ENCODE data around the gene LAMB1. TPM values are rescaled to one million over a fixed set of nuclear protein-coding genes. Genes with fewer than 3 reads are reported as not detected.

Gene LAMB1
- total and polyA plus RNA-seq, 2 of the 13 experiments (the other 11 are each of a cell fraction or from before 2014, with no cell fraction given) = 109 to 124 TPM

DNA sequence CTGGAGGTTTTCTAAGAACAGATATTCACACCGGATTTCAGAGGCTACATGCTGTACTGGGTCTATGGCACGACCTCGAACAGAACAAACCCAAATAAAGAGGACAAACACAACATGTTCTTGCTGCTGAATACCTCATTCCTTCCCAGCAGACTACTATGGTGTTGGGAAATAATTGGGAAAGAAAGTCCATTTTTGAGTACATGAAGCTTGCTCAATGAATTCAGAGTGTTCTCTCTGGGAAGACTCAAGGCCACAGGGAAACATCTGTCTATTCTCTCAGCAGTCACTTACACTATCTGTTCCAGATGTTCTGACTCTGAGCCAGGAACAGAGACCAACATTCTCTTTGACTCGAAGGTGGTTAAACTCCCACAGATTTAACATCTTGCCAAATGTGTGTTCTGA is 30.9 kb downstream of the LAMB1 start (continued):
- TF ChIP-seq, protein P1, sequence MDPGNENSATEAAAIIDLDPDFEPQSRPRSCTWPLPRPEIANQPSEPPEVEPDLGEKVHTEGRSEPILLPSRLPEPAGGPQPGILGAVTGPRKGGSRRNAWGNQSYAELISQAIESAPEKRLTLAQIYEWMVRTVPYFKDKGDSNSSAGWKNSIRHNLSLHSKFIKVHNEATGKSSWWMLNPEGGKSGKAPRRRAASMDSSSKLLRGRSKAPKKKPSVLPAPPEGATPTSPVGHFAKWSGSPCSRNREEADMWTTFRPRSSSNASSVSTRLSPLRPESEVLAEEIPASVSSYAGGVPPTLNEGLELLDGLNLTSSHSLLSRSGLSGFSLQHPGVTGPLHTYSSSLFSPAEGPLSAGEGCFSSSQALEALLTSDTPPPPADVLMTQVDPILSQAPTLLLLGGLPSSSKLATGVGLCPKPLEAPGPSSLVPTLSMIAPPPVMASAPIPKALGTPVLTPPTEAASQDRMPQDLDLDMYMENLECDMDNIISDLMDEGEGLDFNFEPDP (CRISPR knock-in tag; conservative IDR thresholded peaks at IDR 0.05) = no peak
- no peak for TF ChIP-seq ZNF850 (CRISPR knock-in tag; conservative IDR thresholded peaks at IDR 0.05)
- TF ChIP-seq ZMAT3 (CRISPR knock-in tag; conservative IDR thresholded peaks at IDR 0.05) = no peak
- TF ChIP-seq ZNF562 (CRISPR knock-in tag; IDR thresholded peaks at IDR 0.05; ENCODE audit: borderline replicate concordance) = no peak
- TF ChIP-seq GATAD1 (CRISPR knock-in tag; IDR thresholded peaks at IDR 0.05) = 0 out of 2 replicates have a peak, but pooled peaks have one; percentile 21
- TF ChIP-seq CHD2 (IDR thresholded peaks at IDR 0.05; ENCODE audit: low read depth, low read length) = no peak
- TF ChIP-seq, protein P2, sequence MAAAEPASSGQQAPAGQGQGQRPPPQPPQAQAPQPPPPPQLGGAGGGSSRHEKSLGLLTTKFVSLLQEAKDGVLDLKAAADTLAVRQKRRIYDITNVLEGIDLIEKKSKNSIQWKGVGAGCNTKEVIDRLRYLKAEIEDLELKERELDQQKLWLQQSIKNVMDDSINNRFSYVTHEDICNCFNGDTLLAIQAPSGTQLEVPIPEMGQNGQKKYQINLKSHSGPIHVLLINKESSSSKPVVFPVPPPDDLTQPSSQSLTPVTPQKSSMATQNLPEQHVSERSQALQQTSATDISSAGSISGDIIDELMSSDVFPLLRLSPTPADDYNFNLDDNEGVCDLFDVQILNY (CRISPR knock-in tag; conservative IDR thresholded peaks at IDR 0.05) = no peak
- no peak for TF ChIP-seq HOXD1 (CRISPR knock-in tag; IDR thresholded peaks at IDR 0.05)
- TF ChIP-seq, protein P3, sequence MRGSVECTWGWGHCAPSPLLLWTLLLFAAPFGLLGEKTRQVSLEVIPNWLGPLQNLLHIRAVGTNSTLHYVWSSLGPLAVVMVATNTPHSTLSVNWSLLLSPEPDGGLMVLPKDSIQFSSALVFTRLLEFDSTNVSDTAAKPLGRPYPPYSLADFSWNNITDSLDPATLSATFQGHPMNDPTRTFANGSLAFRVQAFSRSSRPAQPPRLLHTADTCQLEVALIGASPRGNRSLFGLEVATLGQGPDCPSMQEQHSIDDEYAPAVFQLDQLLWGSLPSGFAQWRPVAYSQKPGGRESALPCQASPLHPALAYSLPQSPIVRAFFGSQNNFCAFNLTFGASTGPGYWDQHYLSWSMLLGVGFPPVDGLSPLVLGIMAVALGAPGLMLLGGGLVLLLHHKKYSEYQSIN (CRISPR knock-in tag; IDR thresholded peaks at IDR 0.05; ENCODE audit: borderline replicate concordance) = no peak
- no peak for TF ChIP-seq SRSF1 (optimal IDR thresholded peaks at IDR 0.05; ENCODE audit: low read depth, low read length)
- no peak for TF ChIP-seq ZNF709 (CRISPR knock-in tag; IDR thresholded peaks at IDR 0.05)
- TF ChIP-seq HDAC1 (CRISPR knock-in tag; IDR thresholded peaks at IDR 0.05) = 0 out of 2 replicates have a peak, but pooled peaks have one; percentile 34
- no peak for TF ChIP-seq CHCHD3 (CRISPR knock-in tag; IDR thresholded peaks at IDR 0.05)
- TF ChIP-seq, protein P4, sequence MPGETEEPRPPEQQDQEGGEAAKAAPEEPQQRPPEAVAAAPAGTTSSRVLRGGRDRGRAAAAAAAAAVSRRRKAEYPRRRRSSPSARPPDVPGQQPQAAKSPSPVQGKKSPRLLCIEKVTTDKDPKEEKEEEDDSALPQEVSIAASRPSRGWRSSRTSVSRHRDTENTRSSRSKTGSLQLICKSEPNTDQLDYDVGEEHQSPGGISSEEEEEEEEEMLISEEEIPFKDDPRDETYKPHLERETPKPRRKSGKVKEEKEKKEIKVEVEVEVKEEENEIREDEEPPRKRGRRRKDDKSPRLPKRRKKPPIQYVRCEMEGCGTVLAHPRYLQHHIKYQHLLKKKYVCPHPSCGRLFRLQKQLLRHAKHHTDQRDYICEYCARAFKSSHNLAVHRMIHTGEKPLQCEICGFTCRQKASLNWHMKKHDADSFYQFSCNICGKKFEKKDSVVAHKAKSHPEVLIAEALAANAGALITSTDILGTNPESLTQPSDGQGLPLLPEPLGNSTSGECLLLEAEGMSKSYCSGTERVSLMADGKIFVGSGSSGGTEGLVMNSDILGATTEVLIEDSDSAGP (CRISPR knock-in tag; IDR thresholded peaks at IDR 0.05; ENCODE audit: borderline replicate concordance) = no peak
- TF ChIP-seq HNF4A (CRISPR knock-in tag; IDR thresholded peaks at IDR 0.05) = peak; percentile 95
- TF ChIP-seq, protein P5, sequence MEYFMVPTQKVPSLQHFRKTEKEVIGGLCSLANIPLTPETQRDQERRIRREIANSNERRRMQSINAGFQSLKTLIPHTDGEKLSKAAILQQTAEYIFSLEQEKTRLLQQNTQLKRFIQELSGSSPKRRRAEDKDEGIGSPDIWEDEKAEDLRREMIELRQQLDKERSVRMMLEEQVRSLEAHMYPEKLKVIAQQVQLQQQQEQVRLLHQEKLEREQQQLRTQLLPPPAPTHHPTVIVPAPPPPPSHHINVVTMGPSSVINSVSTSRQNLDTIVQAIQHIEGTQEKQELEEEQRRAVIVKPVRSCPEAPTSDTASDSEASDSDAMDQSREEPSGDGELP (IDR thresholded peaks at IDR 0.05; ENCODE audit: borderline replicate concordance, low read depth) = peak; percentile 19; the same call in 1 of the 2 replicates
- TF ChIP-seq, protein P6, sequence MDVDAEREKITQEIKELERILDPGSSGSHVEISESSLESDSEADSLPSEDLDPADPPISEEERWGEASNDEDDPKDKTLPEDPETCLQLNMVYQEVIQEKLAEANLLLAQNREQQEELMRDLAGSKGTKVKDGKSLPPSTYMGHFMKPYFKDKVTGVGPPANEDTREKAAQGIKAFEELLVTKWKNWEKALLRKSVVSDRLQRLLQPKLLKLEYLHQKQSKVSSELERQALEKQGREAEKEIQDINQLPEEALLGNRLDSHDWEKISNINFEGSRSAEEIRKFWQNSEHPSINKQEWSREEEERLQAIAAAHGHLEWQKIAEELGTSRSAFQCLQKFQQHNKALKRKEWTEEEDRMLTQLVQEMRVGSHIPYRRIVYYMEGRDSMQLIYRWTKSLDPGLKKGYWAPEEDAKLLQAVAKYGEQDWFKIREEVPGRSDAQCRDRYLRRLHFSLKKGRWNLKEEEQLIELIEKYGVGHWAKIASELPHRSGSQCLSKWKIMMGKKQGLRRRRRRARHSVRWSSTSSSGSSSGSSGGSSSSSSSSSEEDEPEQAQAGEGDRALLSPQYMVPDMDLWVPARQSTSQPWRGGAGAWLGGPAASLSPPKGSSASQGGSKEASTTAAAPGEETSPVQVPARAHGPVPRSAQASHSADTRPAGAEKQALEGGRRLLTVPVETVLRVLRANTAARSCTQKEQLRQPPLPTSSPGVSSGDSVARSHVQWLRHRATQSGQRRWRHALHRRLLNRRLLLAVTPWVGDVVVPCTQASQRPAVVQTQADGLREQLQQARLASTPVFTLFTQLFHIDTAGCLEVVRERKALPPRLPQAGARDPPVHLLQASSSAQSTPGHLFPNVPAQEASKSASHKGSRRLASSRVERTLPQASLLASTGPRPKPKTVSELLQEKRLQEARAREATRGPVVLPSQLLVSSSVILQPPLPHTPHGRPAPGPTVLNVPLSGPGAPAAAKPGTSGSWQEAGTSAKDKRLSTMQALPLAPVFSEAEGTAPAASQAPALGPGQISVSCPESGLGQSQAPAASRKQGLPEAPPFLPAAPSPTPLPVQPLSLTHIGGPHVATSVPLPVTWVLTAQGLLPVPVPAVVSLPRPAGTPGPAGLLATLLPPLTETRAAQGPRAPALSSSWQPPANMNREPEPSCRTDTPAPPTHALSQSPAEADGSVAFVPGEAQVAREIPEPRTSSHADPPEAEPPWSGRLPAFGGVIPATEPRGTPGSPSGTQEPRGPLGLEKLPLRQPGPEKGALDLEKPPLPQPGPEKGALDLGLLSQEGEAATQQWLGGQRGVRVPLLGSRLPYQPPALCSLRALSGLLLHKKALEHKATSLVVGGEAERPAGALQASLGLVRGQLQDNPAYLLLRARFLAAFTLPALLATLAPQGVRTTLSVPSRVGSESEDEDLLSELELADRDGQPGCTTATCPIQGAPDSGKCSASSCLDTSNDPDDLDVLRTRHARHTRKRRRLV (CRISPR knock-in tag; IDR thresholded peaks at IDR 0.05) = no peak
- no peak for TF ChIP-seq TAF15 (IDR thresholded peaks at IDR 0.05; ENCODE audit: low read depth, low read length, poor library complexity, severe bottlenecking)
- TF ChIP-seq CBX5 (CRISPR knock-in tag; IDR thresholded peaks at IDR 0.05; ENCODE audit: borderline replicate concordance) = no peak
- TF ChIP-seq ZFP37 (CRISPR knock-in tag; IDR thresholded peaks at IDR 0.05; ENCODE audit: borderline replicate concordance) = no peak

Data from HepG2 (cell line).